ENCODE results near the gene HTR4. TPM values are rescaled to one million over a fixed set of nuclear protein-coding genes. Genes with fewer than 3 reads are reported as not detected.

HTR4 gene
- total RNA-seq, 1 donor from 2014 or later: not detected

GRCh38 chr5:148524721-148525120 lies 129.6 kb downstream of the HTR4 start:
- Mint-ChIP-seq H3K4me1 (ENCODE audit: low read depth) (no peaks in the 10 kb centered on the region), H3K9me3 (ENCODE audit: low read depth) (peaks cover 4% of the 10 kb centered on the region), H3K27ac (no peak overlapping the region), H3K36me3 (ENCODE audit: insufficient read depth) (peaks cover 3% of the 10 kb centered on the region), H3K4me3 (ENCODE audit: low read depth) (no peak overlapping the region), H3K27me3 (peaks cover 3% of the 10 kb centered on the region)
- TF ChIP-seq, protein P1, sequence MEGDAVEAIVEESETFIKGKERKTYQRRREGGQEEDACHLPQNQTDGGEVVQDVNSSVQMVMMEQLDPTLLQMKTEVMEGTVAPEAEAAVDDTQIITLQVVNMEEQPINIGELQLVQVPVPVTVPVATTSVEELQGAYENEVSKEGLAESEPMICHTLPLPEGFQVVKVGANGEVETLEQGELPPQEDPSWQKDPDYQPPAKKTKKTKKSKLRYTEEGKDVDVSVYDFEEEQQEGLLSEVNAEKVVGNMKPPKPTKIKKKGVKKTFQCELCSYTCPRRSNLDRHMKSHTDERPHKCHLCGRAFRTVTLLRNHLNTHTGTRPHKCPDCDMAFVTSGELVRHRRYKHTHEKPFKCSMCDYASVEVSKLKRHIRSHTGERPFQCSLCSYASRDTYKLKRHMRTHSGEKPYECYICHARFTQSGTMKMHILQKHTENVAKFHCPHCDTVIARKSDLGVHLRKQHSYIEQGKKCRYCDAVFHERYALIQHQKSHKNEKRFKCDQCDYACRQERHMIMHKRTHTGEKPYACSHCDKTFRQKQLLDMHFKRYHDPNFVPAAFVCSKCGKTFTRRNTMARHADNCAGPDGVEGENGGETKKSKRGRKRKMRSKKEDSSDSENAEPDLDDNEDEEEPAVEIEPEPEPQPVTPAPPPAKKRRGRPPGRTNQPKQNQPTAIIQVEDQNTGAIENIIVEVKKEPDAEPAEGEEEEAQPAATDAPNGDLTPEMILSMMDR (IDR thresholded peaks at IDR 0.05; ENCODE audit: unreplicated experiment): no peak
- DNase-seq (ENCODE audit: low spot score, unreplicated experiment): no peak

GRCh38 chr5:148523139-148523538 lies 131.2 kb downstream of the HTR4 start:
- H3K27me3 Mint-ChIP-seq: peaks cover 3% of the 10 kb centered on the region
- no peaks in the 10 kb centered on the region for H3K36me3 Mint-ChIP-seq (ENCODE audit: insufficient read depth)
- no peaks in the 10 kb centered on the region for H3K4me1 Mint-ChIP-seq (ENCODE audit: low read depth)
- H3K4me3 Mint-ChIP-seq (ENCODE audit: low read depth): no peak overlapping the region
- H3K27ac Mint-ChIP-seq: no peak overlapping the region
- DNase-seq (ENCODE audit: low spot score, unreplicated experiment): no peak
- no peaks in the 10 kb centered on the region for H3K9me3 Mint-ChIP-seq (ENCODE audit: low read depth)
- TF ChIP-seq, protein P1 (IDR thresholded peaks at IDR 0.05; ENCODE audit: unreplicated experiment): no peak

DNA sequence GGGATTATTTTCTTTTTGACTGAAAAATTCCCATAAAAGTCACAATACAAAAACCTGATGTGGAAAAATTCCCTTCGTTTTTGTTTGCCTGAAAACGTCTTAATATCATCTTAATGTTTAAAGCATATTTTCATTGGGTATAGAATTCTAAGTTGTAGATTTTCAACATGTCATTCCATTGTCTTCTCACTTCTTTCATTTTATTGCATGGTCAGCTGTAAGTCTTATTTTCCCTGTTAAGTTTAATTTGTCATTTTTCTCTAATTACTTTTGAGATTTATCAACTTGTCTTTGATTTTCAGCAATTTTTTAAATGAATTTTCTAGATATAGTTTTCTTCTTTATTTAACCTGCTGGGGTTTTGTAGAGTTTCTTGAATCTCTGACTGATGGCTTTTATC lies 138.9 kb downstream of the HTR4 start:
- no peaks in the 10 kb centered on the region for H3K27me3 Mint-ChIP-seq
- no peaks in the 10 kb centered on the region for H3K4me1 Mint-ChIP-seq (ENCODE audit: low read depth)
- no peak for DNase-seq (ENCODE audit: low spot score, unreplicated experiment)
- no peak overlapping the region for H3K4me3 Mint-ChIP-seq (ENCODE audit: low read depth)
- peaks cover 8% of the 10 kb centered on the region for H3K9me3 Mint-ChIP-seq (ENCODE audit: low read depth)
- H3K27ac Mint-ChIP-seq: no peak overlapping the region
- TF ChIP-seq, protein P1 (IDR thresholded peaks at IDR 0.05; ENCODE audit: unreplicated experiment): no peak
- no peaks in the 10 kb centered on the region for H3K36me3 Mint-ChIP-seq (ENCODE audit: insufficient read depth)

DNA sequence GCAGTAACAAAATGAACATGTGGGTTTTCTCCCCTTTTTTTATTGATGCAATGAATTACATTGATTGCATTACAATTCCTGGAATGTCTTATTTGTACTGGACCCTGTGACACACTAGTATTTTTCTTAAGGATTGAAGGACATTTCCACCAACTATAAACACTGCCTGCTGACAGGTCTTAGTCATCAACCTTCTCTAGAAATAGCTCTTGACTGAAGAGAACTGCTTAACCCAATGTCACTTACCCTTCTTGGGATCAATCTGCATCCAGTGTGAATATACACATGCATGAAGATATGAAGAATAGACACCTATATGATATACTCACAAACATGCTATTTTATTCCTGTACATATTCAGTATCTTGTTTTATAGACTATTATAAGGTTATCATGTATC lies 140.0 kb downstream of the HTR4 start:
- H3K9me3 Mint-ChIP-seq (ENCODE audit: low read depth): peaks cover 8% of the 10 kb centered on the region
- no peak for DNase-seq (ENCODE audit: low spot score, unreplicated experiment)
- no peak overlapping the region for H3K4me3 Mint-ChIP-seq (ENCODE audit: low read depth)
- H3K27me3 Mint-ChIP-seq: peaks cover 4% of the 10 kb centered on the region
- no peaks in the 10 kb centered on the region for H3K4me1 Mint-ChIP-seq (ENCODE audit: low read depth)
- H3K27ac Mint-ChIP-seq: no peak overlapping the region
- H3K36me3 Mint-ChIP-seq (ENCODE audit: insufficient read depth): no peaks in the 10 kb centered on the region
- TF ChIP-seq, protein P1 (IDR thresholded peaks at IDR 0.05; ENCODE audit: unreplicated experiment): no peak

GRCh38 chr5:148512498-148512897 lies 141.8 kb downstream of the HTR4 start:
- H3K4me3 Mint-ChIP-seq (ENCODE audit: low read depth): no peak overlapping the region
- H3K36me3 Mint-ChIP-seq (ENCODE audit: insufficient read depth): no peaks in the 10 kb centered on the region
- DNase-seq (ENCODE audit: low spot score, unreplicated experiment): no peak
- H3K9me3 Mint-ChIP-seq (ENCODE audit: low read depth): peaks cover 8% of the 10 kb centered on the region
- no peaks in the 10 kb centered on the region for H3K4me1 Mint-ChIP-seq (ENCODE audit: low read depth)
- peaks cover 7% of the 10 kb centered on the region for H3K27me3 Mint-ChIP-seq
- no peak overlapping the region for H3K27ac Mint-ChIP-seq
- TF ChIP-seq, protein P1 (IDR thresholded peaks at IDR 0.05; ENCODE audit: unreplicated experiment): no peak
